GM21367 (cell line): ENCODE data around the gene IFITM5.
A peak's percentile ranks its signal among the peaks of the same experiment; 100 is the strongest.
"Not testable (repeated sequence)": the region's sequence is repeated elsewhere in the genome, so short reads cannot be mapped to it uniquely, and the experiment has no call there.

ENCODE experiments used
- ATAC-seq: cut with Tn5 transposase; IDR thresholded peaks from one replicate; pipeline ENCODE4 v1.9.1; 2021; ENCODE audit not compliant: unreplicated experiment

Gene IFITM5

GRCh38 chr11:328516-329100 is 29.3 kb upstream of the IFITM5 start:
- ATAC-seq: not testable (repeated sequence)

- no peak for ATAC-seq
Measured at GRCh38 chr11:328012-328411, 28.7 kb upstream of the IFITM5 start.

GRCh38 chr11:327581-327923 is 28.2 kb upstream of the IFITM5 start:
- no peak for ATAC-seq

- peak; percentile 55 for ATAC-seq
Measured at GRCh38 chr11:326842-327580, 27.7 kb upstream of the IFITM5 start.

- ATAC-seq: no peak
Measured at GRCh38 chr11:326592-326841, 27.2 kb upstream of the IFITM5 start.

GRCh38 chr11:325796-326591 is 26.7 kb upstream of the IFITM5 start:
- ATAC-seq: no peak

- not testable (repeated sequence) for ATAC-seq
Measured at GRCh38 chr11:324593-325517, 25.5 kb upstream of the IFITM5 start.

GRCh38 chr11:324156-324555 is 24.8 kb upstream of the IFITM5 start:
- no peak for ATAC-seq

GRCh38 chr11:319888-320273 is 20.6 kb upstream of the IFITM5 start:
- ATAC-seq: not testable (repeated sequence)

GRCh38 chr11:319121-319887 is 20.0 kb upstream of the IFITM5 start:
- peak; percentile 12 for ATAC-seq

- peak; percentile 44 for ATAC-seq
Measured at GRCh38 chr11:318405-319120, 19.2 kb upstream of the IFITM5 start.

GRCh38 chr11:317668-318404 is 18.5 kb upstream of the IFITM5 start:
- not testable (repeated sequence) for ATAC-seq

GRCh38 chr11:316891-317301 is 17.6 kb upstream of the IFITM5 start:
- no peak for ATAC-seq

- ATAC-seq: no peak
Measured at GRCh38 chr11:316031-316701, 16.8 kb upstream of the IFITM5 start.

GRCh38 chr11:315516-315994 is 16.2 kb upstream of the IFITM5 start:
- ATAC-seq: no peak

- ATAC-seq: no peak
Measured at GRCh38 chr11:315051-315481, 15.7 kb upstream of the IFITM5 start.

- ATAC-seq: not testable (repeated sequence)
Measured at GRCh38 chr11:314554-314875, 15.2 kb upstream of the IFITM5 start.

- no peak for ATAC-seq
Measured at GRCh38 chr11:313787-314553, 14.6 kb upstream of the IFITM5 start, which contains the start of gene IFITM1. IFITM1 (plus strand) TSS chr11:314040; CDS start chr11:314171, 131 bp downstream.
